HG03432 (cell line): ENCODE data around the gene AK9.
"Not testable (repeated sequence)": the region's sequence is repeated elsewhere in the genome, so short reads cannot be mapped to it uniquely, and the experiment has no call there.

Experiments used
- ATAC-seq: cut with Tn5 transposase; IDR thresholded peaks from one replicate; pipeline ENCODE4 v1.9.1; 2021; ENCODE audit warnings: mild to moderate bottlenecking, moderate library complexity; ENCODE audit not compliant: unreplicated experiment

The AK9 gene

DNA sequence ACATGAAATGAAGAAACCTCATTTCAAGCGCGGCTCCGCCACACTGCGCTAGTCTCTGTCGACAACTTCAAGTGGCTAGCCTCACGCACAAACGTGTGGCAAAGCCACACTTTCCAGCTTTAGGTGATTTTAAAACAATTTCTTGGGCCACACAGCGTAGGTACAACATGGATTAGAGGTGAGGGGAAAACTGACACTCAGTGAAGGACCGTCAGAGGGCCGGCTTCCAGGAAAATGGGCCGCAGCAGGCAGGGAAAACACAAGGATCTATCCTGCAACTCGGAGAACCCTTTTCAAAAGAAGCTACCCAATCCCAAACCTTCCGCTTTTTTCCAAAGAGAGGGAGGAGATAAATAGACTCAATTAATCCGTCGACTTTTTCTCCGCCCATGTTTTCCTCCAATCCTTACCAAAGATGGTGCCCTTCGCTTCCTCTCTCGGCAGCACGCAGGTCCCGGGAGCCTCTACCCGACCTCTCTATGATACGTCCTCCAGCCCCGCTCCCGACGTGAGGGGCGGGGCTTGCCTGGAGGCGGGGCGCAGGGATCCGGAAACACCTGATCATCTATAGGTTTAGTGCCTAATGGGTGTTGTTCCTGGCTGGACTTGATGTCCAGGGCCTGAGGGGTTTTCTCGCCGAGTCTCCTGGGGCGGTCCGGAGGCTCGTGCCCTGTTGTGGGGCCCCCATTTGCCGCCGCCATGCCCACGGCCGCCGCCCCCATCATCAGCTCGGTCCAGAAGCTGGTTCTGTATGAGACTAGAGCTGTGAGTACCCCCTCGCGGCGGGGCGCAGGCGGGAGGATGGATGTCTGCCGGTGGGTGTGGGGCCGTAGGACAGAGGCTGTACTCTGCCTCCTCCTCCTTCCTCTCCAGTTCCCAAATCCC, at the start of gene AK9, which contains the start of gene FIG4:
TSS of gene AK9 (minus strand) at position 466 of the 885 bp plus-strand sequence. CDS start 15,457 bp downstream, outside the sequence.
TSS of gene FIG4 (plus strand) at position 560 of the 885 bp plus-strand sequence. CDS start at position 700, 140 bp downstream.
- peak; percentile 95 for ATAC-seq

DNA sequence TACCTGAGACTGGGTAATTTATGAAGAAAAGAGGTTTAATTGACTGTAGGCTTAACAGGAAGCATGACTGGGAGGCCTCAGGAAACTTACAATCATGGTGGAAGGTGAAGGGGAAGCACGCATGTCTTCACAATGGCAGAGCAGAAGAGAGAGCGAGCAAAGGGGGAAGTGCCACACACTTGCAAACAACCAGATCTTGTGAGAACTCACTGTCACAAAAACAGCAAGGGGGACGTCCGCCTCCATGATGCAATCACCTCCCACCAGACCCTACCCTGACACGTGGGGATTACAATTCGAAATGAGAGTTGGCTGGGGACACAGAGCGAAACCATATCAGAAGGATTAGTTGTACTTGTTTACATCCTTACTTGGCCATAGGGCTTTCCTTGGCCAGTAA, 49.8 kb upstream of the AK9 start:
- no peak for ATAC-seq

DNA sequence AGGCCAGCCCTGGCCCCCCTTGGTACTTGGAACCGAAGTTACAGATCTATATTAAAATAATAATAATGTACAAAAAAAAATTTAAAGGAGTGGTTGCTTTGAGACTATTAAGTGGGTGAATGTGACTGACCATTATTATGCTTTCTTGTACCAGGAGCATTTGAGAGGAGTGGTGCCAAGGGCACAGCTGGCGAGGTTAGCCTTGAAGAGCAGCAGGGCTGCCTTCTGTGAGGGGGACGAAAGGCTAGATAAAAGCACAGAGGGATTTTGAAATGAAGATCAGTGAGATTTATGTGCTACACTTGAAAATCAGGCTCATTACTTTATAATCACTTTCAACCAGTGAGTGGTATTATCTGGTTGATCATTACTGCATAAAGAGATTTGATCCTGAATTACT, 48.7 kb upstream of the AK9 start:
- no peak for ATAC-seq

DNA sequence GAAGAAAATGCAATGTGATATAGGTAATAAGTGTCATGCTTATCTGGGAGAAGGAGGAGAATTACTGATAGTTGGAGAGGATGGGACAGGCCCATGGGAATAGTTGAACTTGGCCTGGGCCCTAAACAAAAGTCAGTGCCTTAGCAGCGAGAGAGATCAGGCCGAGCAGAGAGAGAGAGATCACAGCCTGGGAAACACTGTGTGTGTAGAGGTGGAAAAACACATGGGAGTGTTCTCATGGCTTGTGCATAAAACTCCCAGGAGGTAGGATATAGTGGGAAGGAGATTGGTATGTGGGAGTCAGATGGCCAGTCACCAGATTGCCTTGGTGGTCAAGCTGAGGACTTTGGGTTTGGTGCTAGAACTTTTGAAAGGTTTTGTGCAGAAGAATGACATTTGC, 47.7 kb upstream of the AK9 start:
- no peak for ATAC-seq

DNA sequence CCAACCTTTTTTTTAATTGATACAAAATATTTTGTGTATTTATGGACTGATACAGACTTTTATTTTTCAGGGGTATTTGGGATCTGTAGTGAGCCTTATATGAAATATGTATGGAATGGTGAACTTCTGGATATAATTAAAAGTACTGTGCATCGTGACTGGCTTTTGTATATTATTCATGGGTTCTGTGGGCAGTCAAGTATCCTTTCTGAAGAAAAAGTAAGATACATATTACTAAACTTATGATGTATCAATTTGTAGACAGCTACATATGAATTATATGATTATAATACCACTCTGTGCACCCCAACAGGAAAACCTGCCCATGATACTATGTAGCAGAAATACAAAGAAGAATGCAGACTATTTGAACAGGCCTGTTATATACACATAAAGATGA, 47.3 kb upstream of the AK9 start:
- no peak for ATAC-seq

DNA sequence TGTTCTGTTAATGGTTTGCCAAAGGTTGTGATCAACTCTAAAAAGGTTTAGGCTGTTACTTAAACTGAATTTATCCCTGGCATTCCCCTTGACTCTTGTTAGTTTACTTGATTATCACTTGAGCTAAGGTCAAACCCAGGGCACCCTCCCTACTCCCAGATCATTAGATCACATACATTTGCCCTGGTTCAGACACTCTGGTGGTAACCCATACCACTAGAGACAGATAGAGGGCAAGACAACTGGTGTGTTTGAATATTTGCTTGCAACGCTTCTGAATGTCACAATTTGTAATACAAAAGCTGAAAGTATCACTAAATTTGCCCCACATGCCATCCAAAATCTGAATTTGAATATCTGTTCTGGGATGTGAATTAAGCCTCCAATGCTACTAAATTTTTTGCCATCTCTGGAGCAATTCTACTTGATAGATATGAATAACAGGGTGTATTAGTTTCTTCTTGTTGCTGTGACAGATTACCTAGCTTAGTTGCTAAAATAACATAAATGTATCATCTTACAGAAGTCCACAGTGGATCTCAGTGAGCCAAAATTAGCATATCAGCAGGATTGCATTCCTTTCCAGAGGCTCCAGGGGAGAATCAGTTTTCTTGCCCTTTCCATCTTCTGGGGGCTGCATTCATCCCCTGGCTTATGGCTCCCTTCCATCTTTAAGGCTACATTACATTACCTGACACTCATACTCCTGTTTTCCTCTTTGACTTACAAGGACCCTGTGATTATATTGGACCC, 45.4 kb upstream of the AK9 start:
- ATAC-seq = no peak

DNA sequence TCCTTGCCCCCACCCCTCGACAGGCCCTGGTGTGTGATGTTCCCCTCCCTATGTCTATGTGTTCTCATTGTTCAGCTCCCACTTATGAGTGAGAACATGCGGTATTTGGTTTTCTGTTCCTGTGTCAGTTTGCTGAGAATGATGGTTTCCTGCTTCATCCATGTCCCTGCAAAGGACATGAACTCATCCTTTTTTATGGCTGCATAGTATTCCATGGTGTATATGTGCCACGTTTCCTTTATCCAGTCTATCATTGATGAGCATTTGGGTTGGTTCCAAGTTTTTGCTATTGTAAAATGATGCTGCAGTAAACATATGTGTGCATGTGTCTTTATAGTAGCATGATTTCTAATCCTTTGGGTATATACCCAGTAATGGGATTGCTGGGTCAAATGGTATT, 34.2 kb upstream of the AK9 start:
- ATAC-seq = not testable (repeated sequence)

DNA sequence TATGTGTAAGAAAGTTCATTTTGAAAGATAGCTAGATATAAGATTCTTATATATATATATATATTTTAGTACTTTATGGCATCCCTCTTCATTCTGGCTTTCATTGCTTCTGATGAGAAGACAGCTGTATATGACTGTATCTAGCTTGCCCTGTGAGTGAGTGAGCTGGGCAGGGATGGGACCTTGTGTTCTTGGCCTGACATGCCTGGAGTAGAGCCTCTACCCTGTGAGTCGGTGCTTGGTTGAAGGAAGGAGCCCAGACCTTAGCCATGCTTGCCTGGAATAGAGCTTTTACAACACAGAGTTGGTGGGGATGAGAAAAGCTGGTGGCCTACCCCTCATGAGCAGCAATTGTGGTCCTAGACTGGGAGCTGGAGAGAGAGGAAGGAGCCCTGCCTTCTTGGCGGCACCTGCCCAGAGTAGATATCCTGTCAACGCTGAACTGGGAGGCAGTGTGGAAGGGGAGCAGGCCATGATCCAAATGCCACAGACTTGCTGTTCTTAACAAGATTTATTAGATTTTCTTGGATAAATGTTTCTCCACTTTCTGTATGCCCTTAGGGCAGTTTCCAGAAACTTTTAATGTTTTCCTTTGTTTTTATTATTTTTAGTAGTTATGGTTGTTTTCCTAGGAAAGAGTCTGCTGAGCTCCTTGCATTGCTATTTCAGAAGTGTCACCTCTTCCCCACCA, 31.7 kb upstream of the AK9 start:
- no peak for ATAC-seq

DNA sequence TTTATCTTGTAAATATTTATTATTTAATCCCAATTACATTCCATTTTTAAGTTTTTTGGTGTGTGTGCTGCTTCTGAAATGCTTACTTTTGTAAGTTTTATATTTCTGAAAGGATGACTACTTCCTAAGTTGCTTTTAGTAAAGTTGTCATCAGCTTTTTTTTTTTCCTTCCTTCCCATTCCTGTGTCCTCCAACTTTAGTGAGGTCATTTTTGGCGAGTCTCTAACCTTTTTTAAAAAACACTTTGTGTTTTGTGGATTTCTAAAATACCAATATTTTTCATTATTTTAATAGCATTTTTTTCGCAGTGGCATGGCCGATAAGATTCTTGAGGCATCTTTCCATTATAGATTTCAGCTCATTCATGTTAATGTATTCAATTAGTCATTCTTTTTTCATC, 31.0 kb upstream of the AK9 start:
- ATAC-seq = no peak

DNA sequence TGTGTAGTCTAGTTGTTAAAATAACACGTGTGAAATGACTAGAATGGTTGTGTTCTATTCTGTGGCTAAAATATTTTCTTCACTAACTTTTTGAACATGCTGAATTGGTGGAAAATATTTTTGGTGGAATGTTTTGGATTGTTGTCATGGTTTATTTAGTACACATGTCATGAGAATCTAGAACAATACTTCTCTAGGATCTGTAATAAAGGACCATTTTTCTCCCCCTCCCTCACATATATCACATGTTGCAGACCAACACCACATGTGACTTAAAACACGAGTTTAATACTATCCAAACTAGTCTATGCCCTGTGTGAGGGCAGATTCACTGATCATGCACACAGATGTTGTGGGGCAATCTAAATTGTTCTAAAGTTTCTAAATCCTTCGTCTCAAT, 29.3 kb upstream of the AK9 start:
- no peak for ATAC-seq

DNA sequence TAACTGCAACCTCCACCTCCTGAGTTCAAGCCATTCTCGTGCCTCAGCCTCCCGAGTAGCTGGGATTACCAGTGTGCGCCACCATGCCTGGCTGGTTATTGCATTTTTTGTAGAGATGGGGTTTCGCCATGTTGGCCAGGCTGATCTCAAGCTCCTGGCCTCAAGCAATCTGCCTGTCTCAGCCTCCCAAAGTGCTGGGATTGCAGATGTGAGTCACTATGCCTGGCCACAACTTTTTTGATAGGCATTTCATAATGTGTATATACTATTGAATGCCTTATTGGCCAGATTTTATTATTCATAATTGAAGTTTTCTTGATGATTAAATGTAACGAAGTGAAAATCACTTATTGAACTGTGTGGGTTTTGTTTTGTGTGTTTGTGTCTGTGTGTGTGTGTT, 28.0 kb upstream of the AK9 start:
- no peak for ATAC-seq

DNA sequence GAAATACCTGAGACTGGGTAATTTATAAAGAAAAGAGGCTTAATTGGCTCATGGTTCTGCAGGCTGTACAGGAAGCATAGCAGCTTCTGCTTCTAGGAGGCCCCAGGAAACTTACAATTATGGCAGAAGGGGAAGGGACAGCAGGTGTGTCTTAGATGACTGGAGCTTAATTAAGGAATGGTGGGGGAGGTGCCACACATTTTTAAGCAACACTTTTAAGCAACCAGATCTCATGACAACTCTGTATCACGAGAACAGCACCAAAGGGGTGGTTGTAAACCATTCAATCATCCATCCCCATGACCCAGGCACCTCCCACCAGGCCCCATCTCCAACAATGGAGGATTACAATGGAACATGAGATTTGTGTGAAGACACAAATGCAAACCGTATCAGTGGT, 27.0 kb upstream of the AK9 start:
- no peak for ATAC-seq

DNA sequence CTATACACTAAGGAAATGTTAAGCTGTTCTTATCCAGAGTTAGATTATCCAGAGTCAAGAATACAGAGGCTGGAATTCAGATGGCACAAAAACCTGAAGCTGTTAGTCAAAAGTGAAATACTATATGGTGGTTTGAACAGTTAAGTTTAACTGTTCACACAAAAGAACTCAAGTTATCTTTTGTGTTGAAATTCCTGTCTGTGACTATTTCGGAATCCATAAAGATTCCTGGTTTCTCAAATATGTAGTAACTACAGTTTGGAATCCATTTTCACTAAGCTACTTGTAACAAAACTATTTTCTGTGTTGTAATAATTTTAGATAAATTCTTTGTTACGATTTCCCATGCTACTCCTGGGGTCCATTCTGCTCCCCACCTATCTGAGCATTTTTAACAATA, 24.6 kb upstream of the AK9 start:
- no peak for ATAC-seq

DNA sequence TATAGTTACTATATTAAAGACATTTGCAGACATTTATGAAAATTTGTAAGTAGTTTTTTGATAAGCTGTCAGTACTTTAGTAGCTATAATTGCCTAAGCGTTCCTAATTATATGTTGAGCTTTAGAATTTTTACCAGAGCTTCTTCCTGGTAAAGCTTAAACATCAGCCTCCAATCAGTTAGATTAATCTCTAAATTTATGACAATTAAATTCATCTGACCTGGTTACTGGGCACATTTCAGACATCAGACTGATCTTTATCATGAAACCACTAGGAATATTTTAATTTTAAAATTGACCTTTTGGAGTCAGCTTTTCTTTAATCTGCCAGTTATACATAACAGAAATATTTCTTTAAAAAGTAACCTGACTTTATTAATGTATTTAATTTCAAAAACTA, 23.6 kb upstream of the AK9 start:
- ATAC-seq = no peak

DNA sequence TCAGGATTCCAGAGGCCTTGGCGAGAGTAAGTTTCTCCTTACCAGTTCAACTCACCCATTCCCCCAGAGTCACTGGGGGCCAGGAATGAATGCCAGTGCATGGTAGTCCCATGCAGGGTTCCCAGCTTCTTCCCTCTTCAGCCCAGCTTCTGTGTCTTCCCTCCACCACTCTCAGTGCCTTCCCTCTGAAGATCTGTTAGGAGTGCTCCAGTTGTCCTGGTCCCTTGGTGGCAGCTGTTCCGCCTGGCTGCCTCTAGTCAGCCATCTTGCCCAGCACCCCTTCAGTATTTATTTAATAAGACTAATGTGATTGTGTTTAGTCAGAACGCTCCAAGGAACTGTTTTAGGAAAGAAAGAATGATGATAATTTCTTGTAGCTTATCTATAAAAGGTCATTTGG, 23.2 kb upstream of the AK9 start:
- ATAC-seq = no peak

DNA sequence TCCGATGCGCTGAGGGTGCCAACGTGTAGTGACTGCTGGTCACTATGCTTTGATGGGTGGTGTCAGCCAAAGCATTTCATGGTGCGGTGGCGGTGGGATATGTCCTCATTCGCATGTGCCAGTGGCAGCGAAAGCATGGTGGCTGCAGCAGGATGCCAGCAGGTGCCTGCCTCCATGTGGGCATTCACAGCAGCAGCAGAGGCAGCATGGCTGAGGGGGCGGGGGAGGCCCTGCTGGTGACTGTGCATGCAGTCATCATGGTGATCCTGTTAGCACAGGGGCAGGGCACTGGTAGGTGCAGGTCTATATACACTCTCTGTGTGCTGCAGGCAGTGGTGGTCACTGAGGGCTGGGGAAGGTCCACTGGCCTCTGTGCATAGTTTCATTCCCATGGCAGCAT, 22.1 kb upstream of the AK9 start:
- no peak for ATAC-seq

DNA sequence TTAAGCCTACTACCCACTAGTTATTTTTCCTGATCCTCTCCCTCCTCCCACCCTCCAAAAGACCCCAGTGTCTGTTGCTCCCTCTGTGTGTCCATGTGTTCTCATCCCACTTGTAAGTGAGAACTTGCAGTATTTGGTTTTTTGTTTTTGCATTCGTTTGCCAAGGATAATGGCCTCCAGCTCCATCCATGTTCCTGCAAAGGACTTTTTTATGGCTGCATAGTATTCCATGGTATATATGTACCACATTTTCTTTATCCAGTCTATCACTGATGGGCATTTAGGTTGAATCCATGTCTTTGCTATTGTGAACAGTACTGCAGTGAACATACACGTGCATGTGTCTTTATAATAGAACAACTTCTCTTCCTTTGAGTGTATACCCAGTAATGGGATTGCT, 17.1 kb upstream of the AK9 start:
- not testable (repeated sequence) for ATAC-seq

DNA sequence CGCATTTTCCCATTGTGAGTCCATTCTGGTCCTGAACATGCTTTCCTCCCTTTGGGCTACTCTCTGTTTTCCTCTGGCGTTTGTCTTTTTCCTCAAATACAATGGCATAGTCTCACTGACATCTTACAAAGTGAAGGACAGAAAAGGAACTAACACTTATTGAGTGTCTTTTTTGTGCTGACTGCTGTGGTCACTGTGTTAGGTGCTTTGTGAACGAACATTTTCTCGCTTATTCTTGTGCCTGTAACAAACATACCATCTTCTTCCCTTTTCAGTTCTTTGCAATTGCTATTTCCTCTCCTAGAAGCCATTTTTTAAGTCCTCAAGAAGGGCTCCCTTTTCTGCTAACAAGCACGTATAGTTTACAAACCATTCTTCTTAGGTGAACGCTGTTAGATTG, 15.5 kb upstream of the AK9 start:
- no peak for ATAC-seq

DNA sequence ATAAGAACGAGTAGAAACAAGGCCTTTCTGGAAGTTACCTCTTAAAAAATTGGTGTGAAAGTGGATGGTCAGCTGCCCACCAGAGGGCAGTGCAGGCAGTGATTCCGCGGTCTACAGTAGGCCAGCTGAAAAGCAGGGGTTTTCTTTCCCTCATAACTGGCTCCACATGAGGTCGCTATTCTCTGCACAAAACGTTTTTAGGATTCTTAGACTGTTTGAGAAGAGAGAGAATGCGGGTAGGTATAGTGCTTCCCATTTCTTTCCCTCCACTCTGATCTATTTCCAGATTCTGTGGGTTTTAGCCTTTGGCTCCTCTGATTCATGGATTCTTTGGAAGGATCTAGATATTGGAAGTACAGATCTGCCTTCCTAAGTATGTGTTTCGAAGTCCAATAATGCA, 14.3 kb upstream of the AK9 start:
- peak; percentile 91 for ATAC-seq

DNA sequence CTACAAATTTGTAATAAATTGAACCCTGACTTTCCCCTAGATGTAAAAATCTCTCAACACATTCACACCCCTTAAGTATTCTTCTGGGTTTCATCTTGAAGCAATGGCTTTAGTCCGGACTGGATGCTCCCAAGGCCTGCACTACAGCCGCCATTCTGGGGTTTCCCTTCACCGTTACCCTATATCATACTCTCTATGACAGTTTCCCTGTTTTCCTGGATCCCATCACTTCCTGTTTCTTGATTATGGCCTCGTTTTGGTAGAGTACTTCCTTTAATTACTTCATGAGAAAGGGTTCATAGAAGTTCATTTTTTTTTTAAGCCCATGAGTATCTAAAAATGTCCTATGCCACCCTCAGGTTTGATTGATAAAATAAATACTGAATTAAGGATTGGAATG, 11.8 kb upstream of the AK9 start:
- ATAC-seq = no peak

DNA sequence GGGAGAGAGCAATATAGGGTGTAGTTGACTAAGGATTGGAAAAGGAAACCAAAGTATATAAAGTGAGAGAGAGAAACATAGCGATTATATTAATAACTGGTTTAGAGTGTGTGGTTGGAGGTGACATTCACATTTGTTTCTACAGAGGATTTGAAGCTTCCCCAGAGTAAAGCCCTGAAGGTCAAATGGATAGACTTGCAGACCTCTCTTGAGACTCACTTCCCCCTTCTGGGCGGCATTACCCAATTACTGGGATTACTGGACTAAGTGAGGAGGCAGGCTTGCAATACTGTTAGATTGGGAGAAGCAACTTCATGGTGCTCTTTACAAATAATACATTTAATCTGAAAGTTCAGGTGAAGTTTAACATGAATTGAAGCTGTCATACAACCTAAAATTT, 10.8 kb upstream of the AK9 start:
- no peak for ATAC-seq

DNA sequence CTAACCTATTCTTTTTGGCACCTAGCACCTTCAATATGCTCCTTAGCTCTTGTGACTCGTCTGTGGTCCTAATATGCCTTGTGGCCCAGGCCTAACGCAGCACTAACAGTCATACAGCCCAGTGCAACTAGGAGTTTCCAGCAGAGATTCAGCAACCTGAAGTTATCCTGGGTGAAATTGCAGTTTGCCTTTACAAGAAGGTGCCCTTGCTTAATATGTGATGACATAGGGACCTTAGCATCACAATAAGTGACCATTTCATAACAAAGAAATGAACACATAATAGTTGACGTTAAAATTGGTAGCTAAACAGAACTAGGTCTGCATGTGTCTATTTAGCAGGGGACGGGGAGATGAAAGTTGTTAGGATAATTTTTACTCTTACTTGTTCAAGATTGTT, 10.2 kb upstream of the AK9 start:
- no peak for ATAC-seq
